Hepatocyte (in vitro differentiated cells): Measurements from ENCODE around the gene PAK2. TPM values are rescaled to one million over a fixed set of nuclear protein-coding genes. Genes with fewer than 3 reads are reported as not detected.

ENCODE experiments used
- DNase-seq: peaks from one replicate; pipeline ENCODE4 v3.0.0-alpha.2; 2016; ENCODE audit warnings: low spot score
- H2AFZ ChIP-seq: fragments of 200-600 bp; sonication (generic); 2 replicates; pipeline ENCODE4 v1.6.0; 2016; ENCODE audit warnings: antibody characterized with exemption, mild to moderate bottlenecking
- H3K27ac ChIP-seq: fragments of 200-600 bp; sonication (generic); 2 replicates; pipeline ENCODE4 v1.5.1; 2016; ENCODE audit warnings: mild to moderate bottlenecking
- H3K27me3 ChIP-seq: fragments of 200-600 bp; sonication (generic); 2 replicates; pipeline ENCODE4 v1.6.1; 2016
- H3K36me3 ChIP-seq: fragments of 200-600 bp; sonication (generic); replicated peaks from 2 replicates; pipeline ENCODE4 v1.5.1; 2016; ENCODE audit warnings: low read depth; ENCODE audit not compliant: insufficient read depth
- H3K4me1 ChIP-seq: fragments of 200-600 bp; sonication (generic); 2 replicates; pipeline ENCODE4 v1.5.1; 2016; ENCODE audit warnings: mild to moderate bottlenecking, moderate library complexity; ENCODE audit not compliant: insufficient read depth
- H3K4me2 ChIP-seq: fragments of 200-600 bp; sonication (generic); 2 replicates; pipeline ENCODE4 v1.6.0; 2016
- H3K4me3 ChIP-seq: fragments of 200-600 bp; sonication (generic); 2 replicates; pipeline ENCODE4 v1.5.1; 2016; ENCODE audit warnings: mild to moderate bottlenecking
- H3K79me2 ChIP-seq: fragments of 200-600 bp; sonication (generic); 2 replicates; pipeline ENCODE4 v1.6.0; 2017; ENCODE audit warnings: mild to moderate bottlenecking
- H3K9me2 ChIP-seq: fragments of 200-600 bp; sonication (generic); replicated peaks from 2 replicates; pipeline ENCODE4 v1.6.0; 2017; ENCODE audit warnings: mild to moderate bottlenecking; ENCODE audit not compliant: insufficient read depth
- H3K9me3 ChIP-seq: fragments of 200-600 bp; sonication (generic); 2 replicates; pipeline ENCODE4 v1.5.1; 2016; ENCODE audit warnings: low read depth, mild to moderate bottlenecking
- H4K20me1 ChIP-seq: fragments of 200-600 bp; sonication (generic); 2 replicates; pipeline ENCODE4 v1.6.0; 2016; ENCODE audit warnings: mild to moderate bottlenecking; ENCODE audit not compliant: insufficient read depth, poor library complexity, severe bottlenecking
- EZH2 ChIP-seq: fragments of 200-600 bp; sonication (generic); IDR thresholded peaks from 2 replicates; pipeline ENCODE4 v1.6.1; 2016; ENCODE audit warnings: antibody characterized with exemption, mild to moderate bottlenecking, borderline replicate concordance
- EZH2phosphoT487 ChIP-seq: fragments of 200-600 bp; sonication (generic); IDR thresholded peaks from one replicate; pipeline ENCODE4 v1.6.1; 2018; ENCODE audit warnings: antibody characterized with exemption, mild to moderate bottlenecking, low read depth, moderate library complexity; ENCODE audit not compliant: unreplicated experiment, severe bottlenecking
- WGBS: methylation state at CpG from one replicate; pipeline ENCODE4 v1.1.6; 2016; ENCODE audit warnings: low lambda C conversion rate; ENCODE audit errors: missing lambda C conversion rate; 5-methylcytosine and 5-hydroxymethylcytosine counted together
- polyA plus RNA-seq: library from polyadenylated mRNA; unstranded; fragments of >200 nt; fragmentation: Nextera tagmentation; extraction: Ambion mirVana; gene quantifications from 2 replicates; pipeline ENCODE4 v1.2.1, GENCODE V29; 2016
- total RNA-seq: library from RNA; depleted of rRNA; stranded (reverse); fragments of >200 nt; gene quantifications from 2 replicates; pipeline ENCODE4 v1.2.3, GENCODE V29; 2014
- TF ChIP-seq, protein P1 (sequence below): fragments of 200-600 bp; sonication (generic); IDR thresholded peaks from 2 replicates; pipeline ENCODE4 v1.5.1; 2016; ENCODE audit warnings: antibody characterized with exemption, mild to moderate bottlenecking; ENCODE audit not compliant: poor library complexity

Gene PAK2
- total and polyA plus RNA-seq, 2 experiments from 2014 or later, result 26.5 to 50.9 TPM

DNA sequence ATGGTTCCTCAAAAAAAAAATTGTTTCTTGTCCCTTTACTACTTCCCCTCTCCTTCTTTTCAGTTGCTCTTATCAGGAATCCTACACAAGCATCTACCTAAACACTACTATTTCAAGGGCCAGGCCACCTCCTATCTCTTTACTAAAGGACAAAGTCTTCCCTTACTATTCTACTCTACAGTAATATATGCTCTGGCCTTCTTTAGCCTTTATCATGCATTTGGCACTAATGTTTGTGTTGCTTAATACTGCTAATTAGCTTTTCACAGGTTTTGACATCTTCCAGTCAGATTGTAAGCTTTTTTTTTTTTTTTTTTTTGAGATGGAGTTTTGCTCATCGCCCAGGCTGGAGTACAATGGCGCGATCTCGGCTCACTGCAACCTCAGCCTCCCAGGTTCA is 32.9 kb upstream of the PAK2 start:
- H3K27ac ChIP-seq, result no peak overlapping the region

DNA sequence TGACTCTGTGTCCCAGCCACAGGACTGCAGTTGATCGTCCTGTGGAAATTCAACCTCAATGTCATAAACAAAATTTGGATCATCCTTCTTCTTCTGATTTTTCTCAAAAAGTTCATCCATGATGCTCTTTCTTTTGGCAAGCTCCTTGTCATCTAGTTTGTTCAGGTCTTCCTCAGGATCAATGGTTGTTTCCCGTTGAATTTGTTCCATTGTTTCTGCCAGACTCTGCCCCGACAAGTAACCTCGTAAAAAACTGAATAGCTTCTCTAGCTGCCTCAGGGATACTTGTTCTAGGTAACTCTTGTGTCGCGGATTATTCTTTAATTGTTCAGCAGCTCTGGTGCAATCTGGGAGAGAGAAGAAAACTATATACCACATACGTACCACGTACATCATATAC is 32.1 kb upstream of the PAK2 start:
- Histone ChIP-seq H3K4me3 (no peak overlapping the region), H3K27me3 (no peaks in the 10 kb centered on the region), H3K4me2 (no peak overlapping the region), H3K36me3 (no peaks in the 10 kb centered on the region), H3K27ac (no peak overlapping the region), H3K9me3 (no peaks in the 10 kb centered on the region), H2AFZ (no peak overlapping the region), H3K79me2 (peaks cover 5% of the 10 kb centered on the region), H3K9me2 (no peaks in the 10 kb centered on the region), H4K20me1 (no peaks in the 10 kb centered on the region), H3K4me1 (peaks cover 6% of the 10 kb centered on the region)
- TF ChIP-seq, protein P1, sequence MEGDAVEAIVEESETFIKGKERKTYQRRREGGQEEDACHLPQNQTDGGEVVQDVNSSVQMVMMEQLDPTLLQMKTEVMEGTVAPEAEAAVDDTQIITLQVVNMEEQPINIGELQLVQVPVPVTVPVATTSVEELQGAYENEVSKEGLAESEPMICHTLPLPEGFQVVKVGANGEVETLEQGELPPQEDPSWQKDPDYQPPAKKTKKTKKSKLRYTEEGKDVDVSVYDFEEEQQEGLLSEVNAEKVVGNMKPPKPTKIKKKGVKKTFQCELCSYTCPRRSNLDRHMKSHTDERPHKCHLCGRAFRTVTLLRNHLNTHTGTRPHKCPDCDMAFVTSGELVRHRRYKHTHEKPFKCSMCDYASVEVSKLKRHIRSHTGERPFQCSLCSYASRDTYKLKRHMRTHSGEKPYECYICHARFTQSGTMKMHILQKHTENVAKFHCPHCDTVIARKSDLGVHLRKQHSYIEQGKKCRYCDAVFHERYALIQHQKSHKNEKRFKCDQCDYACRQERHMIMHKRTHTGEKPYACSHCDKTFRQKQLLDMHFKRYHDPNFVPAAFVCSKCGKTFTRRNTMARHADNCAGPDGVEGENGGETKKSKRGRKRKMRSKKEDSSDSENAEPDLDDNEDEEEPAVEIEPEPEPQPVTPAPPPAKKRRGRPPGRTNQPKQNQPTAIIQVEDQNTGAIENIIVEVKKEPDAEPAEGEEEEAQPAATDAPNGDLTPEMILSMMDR, result no peak
- TF ChIP-seq EZH2phosphoT487 (no peak), EZH2 (no peak)
- WGBS, result 77% methylated on average over 8 of the region's 8 CpGs
- no peak for DNase-seq

More for the DNA sequence above, 32.9 kb upstream of the PAK2 start:
- H3K9me2 ChIP-seq, result no peaks in the 10 kb centered on the region
- 92% methylated on average over 4 of the region's 4 CpGs for WGBS
- H3K9me3 ChIP-seq, result no peaks in the 10 kb centered on the region
- no peak for TF ChIP-seq EZH2phosphoT487
- no peak for TF ChIP-seq EZH2
- TF ChIP-seq, protein P1, result no peak
- H3K4me1 ChIP-seq, result peaks cover 6% of the 10 kb centered on the region
- DNase-seq, result no peak
- H3K36me3 ChIP-seq, result no peaks in the 10 kb centered on the region
- peaks cover 5% of the 10 kb centered on the region for H3K79me2 ChIP-seq
- no peaks in the 10 kb centered on the region for H4K20me1 ChIP-seq
- no peak overlapping the region for H3K4me2 ChIP-seq
- H2AFZ ChIP-seq, result no peak overlapping the region
- no peaks in the 10 kb centered on the region for H3K27me3 ChIP-seq
- no peak overlapping the region for H3K4me3 ChIP-seq

GRCh38 chr3:196708467-196708866 is 31.2 kb upstream of the PAK2 start:
- no peak overlapping the region for H3K4me3 ChIP-seq
- TF ChIP-seq EZH2 (no peak), EZH2phosphoT487 (no peak)
- TF ChIP-seq, protein P1, result no peak
- H3K27ac ChIP-seq, result no peak overlapping the region
- WGBS, result 90% methylated on average over 7 of the region's 7 CpGs
- peaks cover 12% of the 10 kb centered on the region for H3K4me1 ChIP-seq
- DNase-seq, result no peak
- H3K36me3 ChIP-seq, result no peaks in the 10 kb centered on the region
- no peaks in the 10 kb centered on the region for H3K9me3 ChIP-seq
- H3K79me2 ChIP-seq, result peaks cover 8% of the 10 kb centered on the region
- no peaks in the 10 kb centered on the region for H3K9me2 ChIP-seq
- no peak overlapping the region for H3K4me2 ChIP-seq
- H3K27me3 ChIP-seq, result no peaks in the 10 kb centered on the region
- no peaks in the 10 kb centered on the region for H4K20me1 ChIP-seq
- no peak overlapping the region for H2AFZ ChIP-seq
